HG02938 (cell line): Measurements from ENCODE around the gene MED15.
"Not testable (repeated sequence)": the region's sequence is repeated elsewhere in the genome, so short reads cannot be mapped to it uniquely, and the experiment has no call there.

Experiments
- ATAC-seq: cut with Tn5 transposase; IDR thresholded peaks from one replicate; pipeline ENCODE4 v1.9.1; 2021; ENCODE audit warnings: mild to moderate bottlenecking, moderate library complexity; ENCODE audit not compliant: unreplicated experiment

Gene MED15

GRCh38 chr22:20483771-20484170 is 23.6 kb upstream of the MED15 start:
- ATAC-seq = no peak

- no peak for ATAC-seq
These were observed 22.3 kb upstream of the MED15 start for GRCh38 chr22:20484948-20485683.

GRCh38 chr22:20486229-20486628 is 21.2 kb upstream of the MED15 start:
- ATAC-seq = no peak

GRCh38 chr22:20487715-20488114 is 19.7 kb upstream of the MED15 start:
- no peak for ATAC-seq

- no peak for ATAC-seq
These were observed 18.5 kb upstream of the MED15 start for GRCh38 chr22:20488946-20489345.

- no peak for ATAC-seq
These were observed 17.0 kb upstream of the MED15 start for GRCh38 chr22:20490183-20490940.

GRCh38 chr22:20490941-20491307 is 16.5 kb upstream of the MED15 start:
- ATAC-seq = no peak

- ATAC-seq = no peak
These were observed 16.1 kb upstream of the MED15 start for GRCh38 chr22:20491346-20491745.

GRCh38 chr22:20494978-20495860 is 12.2 kb upstream of the MED15 start, which contains the start of gene KLHL22:
KLHL22 (minus strand) TSS chr22:20495795; CDS start chr22:20489211, 6,584 bp downstream.
- peak; percentile 32 for ATAC-seq

GRCh38 chr22:20495861-20496681 is 11.3 kb upstream of the MED15 start:
- peak; percentile 55 for ATAC-seq

GRCh38 chr22:20497426-20497825 is 10.0 kb upstream of the MED15 start:
- ATAC-seq = no peak

GRCh38 chr22:20498913-20499312 is 8.5 kb upstream of the MED15 start:
- ATAC-seq = no peak

GRCh38 chr22:20499769-20500168 is 7.6 kb upstream of the MED15 start:
- no peak for ATAC-seq

- no peak for ATAC-seq
These were observed 3.6 kb upstream of the MED15 start for GRCh38 chr22:20503816-20504215.

GRCh38 chr22:20504293-20504922 is 3.0 kb upstream of the MED15 start:
- not testable (repeated sequence) for ATAC-seq

GRCh38 chr22:20506543-20507252 is 712 bp upstream of the MED15 start:
- no peak for ATAC-seq

GRCh38 chr22:20508067-20508755 is 801 bp downstream of the MED15 start:
- not testable (repeated sequence) for ATAC-seq

GRCh38 chr22:20508815-20509271 is 1.4 kb downstream of the MED15 start:
- ATAC-seq = no peak
